Mucosa of rectum (tissue), 2 donors: Measurements from ENCODE around the gene ETV6.
A peak's percentile ranks its signal among the peaks of the same experiment; 100 is the strongest.

ENCODE experiments used
- H3K27ac ChIP-seq, 2 donors: one replicate each; pipeline ENCODE4 v1.7.0; 2013; ENCODE audit warnings: inconsistent platforms in 2 of 2, low read depth in 2 of 2, low read length in 2 of 2
- H3K27me3 ChIP-seq, 2 donors: one replicate each; pipeline ENCODE4 v1.7.0; 2013; ENCODE audit warnings: low read length in 2 of 2; ENCODE audit not compliant: control insufficient read depth in 2 of 2, insufficient read depth in 2 of 2
- H3K36me3 ChIP-seq, 2 donors: one replicate each; pipeline ENCODE4 v1.7.0; 2013; ENCODE audit warnings: low read length in 2 of 2; ENCODE audit not compliant: control insufficient read depth in 2 of 2, insufficient read depth in 2 of 2
- H3K4me1 ChIP-seq, 2 donors: one replicate each; pipeline ENCODE4 v1.7.0; 2013; ENCODE audit warnings: low read length in 2 of 2, mild to moderate bottlenecking in 1 of 2; ENCODE audit not compliant: control insufficient read depth in 2 of 2, insufficient read depth in 2 of 2
- H3K4me3 ChIP-seq, 2 donors: one replicate each; pipeline ENCODE4 v1.7.0; 2013; ENCODE audit warnings: low read length in 2 of 2
- H3K9ac ChIP-seq, 2 donors: one replicate each; pipeline ENCODE4 v1.7.0; 2013; ENCODE audit warnings: low read length in 2 of 2, low read depth in 1 of 2, mild to moderate bottlenecking in 1 of 2
- H3K9me3 ChIP-seq, 2 donors: one replicate each; pipeline ENCODE4 v1.7.0; 2013; ENCODE audit warnings: low read length in 2 of 2; ENCODE audit not compliant: control insufficient read depth in 2 of 2
- donor health status: healthy.
- donor health status: Normal muscosa, but diverticular disease.

Gene ETV6

DNA sequence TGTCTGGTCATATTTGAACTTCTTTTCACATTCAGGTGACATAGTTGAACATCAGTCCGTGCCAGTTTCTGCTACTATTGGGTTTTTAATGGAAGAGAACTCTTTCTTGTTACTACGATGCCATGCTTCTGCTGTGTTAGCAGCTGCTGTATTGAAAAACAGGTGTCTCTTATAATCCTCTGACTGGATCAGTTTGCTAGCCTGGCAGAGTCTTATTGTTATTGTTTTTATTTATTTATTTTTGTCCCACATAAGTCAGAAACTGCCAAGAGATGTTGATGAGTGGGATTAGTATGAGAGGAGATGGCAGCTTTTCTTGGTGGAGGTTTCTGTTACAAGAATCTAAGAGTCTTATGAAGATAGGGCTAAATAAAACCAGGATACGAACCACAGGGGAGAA lies 14.6 kb downstream of the ETV6 start:
- Histone ChIP-seq H3K27me3 (no peaks in the 10 kb centered on the region), H3K27ac (no peak overlapping the region), H3K4me1 (peaks cover 0 to 5% of the 10 kb centered on the region in 2 donors), H3K9ac (no peak overlapping the region), H3K4me3 (no peak overlapping the region), H3K36me3 (peaks cover 8 to 18% of the 10 kb centered on the region in 2 donors), H3K9me3 (no peaks in the 10 kb centered on the region)

DNA sequence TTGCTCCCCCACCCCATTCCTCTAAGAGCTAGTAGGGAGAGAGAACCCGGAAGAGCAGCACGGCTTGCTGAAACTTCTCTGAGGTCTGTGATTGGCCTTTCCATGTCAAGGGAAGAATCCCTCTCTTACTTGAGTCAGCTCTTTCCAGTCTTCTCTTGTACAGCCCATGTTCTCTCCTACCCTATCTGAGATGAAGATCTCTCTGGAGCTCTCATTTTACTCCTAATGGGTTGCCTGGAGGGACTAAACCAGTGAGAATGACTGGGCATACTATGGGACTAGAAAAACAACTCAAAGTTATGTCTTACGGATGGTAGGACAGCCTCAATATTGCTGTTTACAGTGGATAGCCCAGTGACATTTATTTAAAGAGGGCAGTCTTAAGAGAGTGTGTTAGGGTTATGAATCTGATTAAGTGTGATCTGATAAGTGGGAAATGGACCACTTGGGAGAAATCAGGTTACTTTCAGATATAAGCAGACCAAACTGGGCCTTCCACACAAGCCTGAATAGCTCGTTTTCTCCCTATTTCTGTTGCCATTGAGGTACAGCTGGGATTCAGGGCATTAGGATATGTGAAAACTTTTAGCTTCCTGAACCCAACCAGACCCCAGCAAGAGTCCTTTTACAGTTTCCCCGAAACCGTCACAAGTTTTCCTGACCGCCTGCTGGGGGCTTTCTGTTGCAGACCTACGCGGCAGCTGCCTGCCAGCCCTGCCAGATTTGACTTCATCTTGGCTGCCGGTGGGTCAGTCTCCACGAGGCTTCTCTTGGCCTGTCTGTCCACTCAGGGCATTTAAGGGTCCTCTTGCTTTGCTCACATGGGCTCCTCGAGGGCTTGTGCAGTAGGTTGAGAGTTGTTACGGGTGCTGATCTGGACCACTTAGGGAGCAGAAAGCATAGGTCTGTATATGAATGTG lies 16.9 kb downstream of the ETV6 start:
- Histone ChIP-seq H3K4me3 (no peak overlapping the region), H3K27ac (no peak overlapping the region), H3K27me3 (no peaks in the 10 kb centered on the region), H3K9me3 (no peaks in the 10 kb centered on the region), H3K36me3 (peaks cover 5 to 15% of the 10 kb centered on the region in 2 donors), H3K4me1 (peaks cover 0 to 5% of the 10 kb centered on the region in 2 donors), H3K9ac (no peak overlapping the region)

DNA sequence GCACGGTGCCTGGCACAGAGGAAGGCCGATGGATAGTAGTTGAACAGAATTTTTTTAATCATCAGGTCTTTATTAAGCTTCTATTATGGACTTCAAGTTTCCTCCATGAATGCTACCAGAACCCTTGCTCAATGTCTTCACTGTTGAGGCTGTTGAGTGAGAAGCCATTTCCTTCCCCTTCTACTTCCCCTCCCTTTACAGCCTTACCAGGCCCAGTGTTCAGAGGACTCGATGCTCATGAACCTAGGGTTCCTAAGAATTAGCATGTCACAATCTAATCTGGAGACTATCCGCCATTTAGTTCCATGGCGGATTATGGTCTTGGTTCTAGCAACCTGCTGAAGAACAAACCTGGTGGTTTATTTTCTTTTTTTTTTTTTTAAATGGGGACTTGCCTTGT lies 17.7 kb downstream of the ETV6 start:
- Histone ChIP-seq H3K9me3 (no peaks in the 10 kb centered on the region), H3K27ac (no peak overlapping the region)

DNA sequence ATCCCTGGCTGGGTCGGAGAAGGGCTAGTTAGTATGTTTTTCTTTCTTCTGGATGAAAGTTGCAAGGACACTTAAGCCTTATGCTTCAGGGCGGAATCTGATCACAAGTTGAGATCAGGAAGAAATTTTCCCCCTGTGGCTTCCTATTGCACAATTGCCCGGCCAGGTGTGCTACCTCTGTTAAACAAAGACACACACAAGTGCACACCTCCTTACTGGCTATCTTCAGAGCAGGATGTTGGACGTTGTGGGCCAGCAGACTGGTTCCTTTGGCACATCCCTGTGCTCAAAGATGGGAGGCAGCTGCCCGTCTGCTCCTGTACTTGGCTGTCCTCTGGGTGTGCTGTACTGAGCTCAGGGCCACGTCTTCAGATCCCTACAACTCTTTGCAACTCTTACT lies 19.1 kb downstream of the ETV6 start:
- Histone ChIP-seq H3K9ac (no peak overlapping the region), H3K27me3 (no peaks in the 10 kb centered on the region), H3K36me3 (peaks cover 0 to 9% of the 10 kb centered on the region in 2 donors), H3K9me3 (no peaks in the 10 kb centered on the region), H3K4me1 (peaks cover under 1 to 5% of the 10 kb centered on the region in 2 donors), H3K27ac (no peak overlapping the region), H3K4me3 (no peak overlapping the region)

More for the DNA sequence above, 17.7 kb downstream of the ETV6 start:
- Histone ChIP-seq H3K27me3 (no peaks in the 10 kb centered on the region), H3K4me1 (peaks cover 0 to 5% of the 10 kb centered on the region in 2 donors), H3K36me3 (peaks cover 0 to 9% of the 10 kb centered on the region in 2 donors), H3K9ac (no peak overlapping the region), H3K4me3 (no peak overlapping the region)

DNA sequence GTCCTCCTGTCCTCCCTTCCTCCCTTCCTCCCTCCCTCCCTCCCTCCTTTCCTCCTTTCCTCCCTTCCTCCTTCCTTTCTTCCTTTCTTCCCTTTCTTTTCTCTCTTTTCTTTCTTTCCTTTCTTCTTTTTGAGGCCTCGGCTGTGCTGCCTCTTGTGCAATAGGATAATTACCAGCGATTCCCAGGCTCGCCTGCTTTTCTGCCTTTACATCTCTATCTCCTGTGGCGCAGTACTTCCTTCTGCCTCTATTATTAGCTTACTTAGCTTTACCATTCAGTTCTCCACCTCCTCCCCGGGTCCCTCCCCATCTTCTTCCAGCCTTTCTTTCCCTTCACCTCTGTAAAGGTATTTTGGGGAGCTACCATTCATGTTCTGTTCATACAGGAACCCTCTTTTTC lies 19.9 kb downstream of the ETV6 start:
- Histone ChIP-seq H3K27me3 (no peaks in the 10 kb centered on the region), H3K36me3 (peaks cover 0 to 9% of the 10 kb centered on the region in 2 donors), H3K4me1 (peaks cover 5 to 7% of the 10 kb centered on the region in 2 donors), H3K9me3 (no peaks in the 10 kb centered on the region), H3K4me3 (no peak overlapping the region), H3K27ac (no peak overlapping the region), H3K9ac (no peak overlapping the region)

DNA sequence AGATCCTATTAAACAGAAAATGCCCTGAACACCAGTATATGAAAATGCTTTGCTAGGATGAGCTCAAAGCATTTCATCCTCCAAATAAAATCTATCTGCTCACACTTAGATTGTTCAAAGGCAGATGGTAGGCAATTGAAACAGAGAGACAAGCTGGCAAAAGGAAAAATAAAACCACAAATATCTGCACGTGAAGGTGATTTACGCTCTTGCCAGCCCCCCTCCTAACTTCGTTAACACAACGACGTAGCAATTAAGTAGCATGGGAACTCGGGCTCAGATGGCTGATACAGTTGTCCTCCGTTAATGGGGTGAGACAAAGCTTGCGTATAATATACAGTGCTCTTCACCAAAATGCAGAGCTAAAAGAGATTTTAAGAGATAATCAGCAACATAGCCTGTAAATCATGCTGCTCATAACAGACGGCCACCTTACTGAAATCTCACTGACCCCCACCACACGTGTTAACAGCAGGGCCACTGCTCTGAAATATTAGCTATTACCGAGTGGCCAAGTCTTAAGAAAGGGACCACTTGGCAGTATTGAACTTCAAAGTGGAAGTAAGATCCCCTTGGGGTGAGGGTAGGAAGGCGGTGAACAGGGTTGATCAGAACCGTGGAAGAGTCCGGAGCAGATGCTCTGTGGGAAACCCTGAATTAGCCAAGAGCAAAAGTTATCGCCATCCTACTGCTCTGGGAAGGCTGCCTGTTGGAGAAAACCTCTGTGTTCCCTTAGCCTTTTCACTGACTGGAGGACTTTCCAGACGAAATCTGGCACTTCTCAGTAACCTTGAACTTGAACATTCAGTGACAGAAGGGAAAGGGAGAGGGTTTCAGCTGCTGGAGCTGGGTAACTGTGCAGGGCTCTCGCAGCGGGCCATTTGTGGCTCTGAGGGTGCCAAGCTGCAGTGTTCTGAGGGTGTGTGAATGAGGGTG lies 23.1 kb downstream of the ETV6 start:
- Histone ChIP-seq H3K27ac (no peak overlapping the region), H3K9ac (no peak overlapping the region)

DNA sequence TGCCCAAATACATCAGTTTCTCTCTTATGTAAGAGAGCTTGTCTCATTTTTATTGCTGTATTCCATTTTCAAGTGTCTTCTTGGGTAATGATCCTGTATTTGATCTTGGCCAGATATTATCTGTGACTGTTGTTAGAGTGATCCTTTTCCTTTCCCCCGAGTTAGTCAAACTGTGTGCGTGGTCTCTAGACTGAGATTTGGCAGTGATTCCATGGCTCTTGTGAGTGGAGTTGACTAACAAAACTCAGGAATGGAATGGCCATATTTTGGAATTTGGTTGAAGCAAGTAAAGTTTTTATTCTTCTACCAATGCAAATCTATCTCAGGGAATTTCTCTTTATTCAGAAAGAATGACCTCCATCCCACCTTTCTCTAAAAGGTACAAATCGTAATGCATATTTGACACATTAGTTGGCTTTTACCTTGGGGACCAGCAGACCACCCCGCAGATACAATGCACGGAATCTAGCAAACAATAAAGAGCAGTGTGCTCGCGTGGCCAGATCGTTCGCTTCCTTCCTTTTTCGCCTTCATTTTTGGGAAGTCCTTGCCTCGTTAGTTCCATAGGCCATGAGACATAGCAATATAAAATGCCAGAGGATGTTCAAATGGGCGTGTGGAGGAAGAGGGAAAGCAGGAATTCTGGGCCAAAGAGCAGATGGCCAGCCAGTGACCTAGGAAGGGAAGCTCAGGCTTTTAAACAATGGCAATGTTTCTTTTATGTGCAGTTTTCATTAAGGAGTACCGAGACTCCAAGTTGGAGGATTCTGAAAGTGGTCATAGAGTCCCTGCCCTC lies 24.4 kb downstream of the ETV6 start:
- Histone ChIP-seq H3K4me1 (peaks cover under 1 to 7% of the 10 kb centered on the region in 2 donors), H3K27me3 (no peaks in the 10 kb centered on the region), H3K9me3 (no peaks in the 10 kb centered on the region), H3K27ac (peak overlapping the region in 1 of 2 donors; percentile 27), H3K4me3 (no peak overlapping the region), H3K9ac (no peak overlapping the region), H3K36me3 (peaks cover 0 to 9% of the 10 kb centered on the region in 2 donors)

More for the DNA sequence above, 23.1 kb downstream of the ETV6 start:
- no peaks in the 10 kb centered on the region for H3K27me3 ChIP-seq
- H3K36me3 ChIP-seq, result peaks cover 0 to under 1% of the 10 kb centered on the region in 2 donors
- H3K9me3 ChIP-seq, result no peaks in the 10 kb centered on the region
- no peak overlapping the region for H3K4me3 ChIP-seq
- peaks cover 5 to 7% of the 10 kb centered on the region in 2 donors for H3K4me1 ChIP-seq

DNA sequence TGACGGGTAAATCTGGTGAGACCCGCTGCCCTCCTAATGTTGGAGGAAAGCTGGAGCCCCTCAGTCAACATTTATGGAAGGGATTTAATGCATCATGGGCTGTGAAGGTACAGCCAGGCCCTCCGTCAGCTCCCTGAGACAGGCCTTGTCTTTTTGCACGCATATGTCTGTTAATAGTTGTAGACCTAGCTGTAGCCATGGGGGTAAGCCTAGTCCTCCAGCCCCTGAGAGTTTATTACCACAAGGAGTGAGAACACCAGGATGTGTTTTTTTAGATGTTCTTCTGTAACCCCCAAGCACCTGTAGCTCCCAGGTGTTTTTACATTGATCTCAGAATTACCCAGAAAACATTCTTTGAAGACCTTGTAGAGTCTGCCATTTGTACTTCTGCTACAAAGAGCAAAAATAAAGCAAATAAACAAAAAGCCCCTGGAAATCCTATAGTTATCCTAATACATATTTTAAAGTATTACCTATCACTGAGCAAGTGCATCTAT lies 25.5 kb downstream of the ETV6 start:
- Histone ChIP-seq H3K36me3 (peaks cover 0 to 9% of the 10 kb centered on the region in 2 donors), H3K9me3 (no peaks in the 10 kb centered on the region), H3K4me3 (no peak overlapping the region), H3K4me1 (peaks cover 0 to 7% of the 10 kb centered on the region in 2 donors), H3K27me3 (no peaks in the 10 kb centered on the region), H3K9ac (no peak overlapping the region), H3K27ac (no peak overlapping the region)

DNA sequence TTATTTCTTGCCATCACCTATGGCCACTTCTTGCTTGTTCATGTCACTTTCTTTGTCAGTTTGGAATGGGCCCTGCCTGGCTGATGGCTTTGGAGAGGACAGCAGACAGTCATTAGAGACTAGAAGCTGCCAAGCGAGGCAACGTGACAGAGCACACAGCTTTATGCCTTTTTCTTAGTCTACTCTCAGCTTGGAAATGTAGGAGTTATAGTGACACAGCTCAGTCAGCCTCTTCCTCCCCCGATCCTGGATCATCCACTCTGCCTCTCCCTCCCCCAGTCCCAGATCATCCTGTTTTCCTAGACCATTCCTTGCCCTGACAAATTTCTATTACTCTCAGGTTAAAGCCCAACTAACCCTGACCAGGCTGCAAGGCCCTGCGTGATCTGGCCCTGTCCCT lies 26.6 kb downstream of the ETV6 start:
- H3K4me1 ChIP-seq, result peaks cover 0 to 7% of the 10 kb centered on the region in 2 donors

More for the DNA sequence above, 26.6 kb downstream of the ETV6 start:
- Histone ChIP-seq H3K9me3 (no peaks in the 10 kb centered on the region), H3K27me3 (no peaks in the 10 kb centered on the region), H3K27ac (no peak overlapping the region), H3K36me3 (peaks cover 0 to 9% of the 10 kb centered on the region in 2 donors), H3K4me3 (no peak overlapping the region), H3K9ac (no peak overlapping the region)
